8988T (cell line): ENCODE results near the gene EFCAB5.
"Not testable (repeated sequence)": the region's sequence is repeated elsewhere in the genome, so short reads cannot be mapped to it uniquely, and the experiment has no call there.

Experiments
- DNase-seq: peaks from one replicate; pipeline ENCODE4 v3.0.0; 2011

Gene EFCAB5

DNA sequence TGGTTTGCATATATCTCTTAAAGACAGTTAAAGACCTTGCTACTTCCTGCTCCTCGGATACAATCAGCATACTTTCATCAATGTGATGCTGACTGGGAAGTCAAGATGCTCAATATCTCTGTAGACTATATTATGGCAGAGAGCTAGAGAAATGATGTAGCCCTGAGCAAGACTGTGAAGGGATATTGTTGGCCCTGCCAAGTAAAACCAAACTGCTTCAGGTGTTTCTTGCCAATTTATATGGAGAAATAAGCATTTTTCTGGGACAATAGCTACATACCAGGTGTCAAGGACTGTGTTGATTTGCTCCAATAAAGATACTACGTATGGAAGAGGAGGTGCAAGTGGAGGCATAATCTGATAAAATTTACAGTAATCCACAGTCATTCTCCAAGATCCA is 4.7 kb upstream of the EFCAB5 start:
- no peak for DNase-seq

DNA sequence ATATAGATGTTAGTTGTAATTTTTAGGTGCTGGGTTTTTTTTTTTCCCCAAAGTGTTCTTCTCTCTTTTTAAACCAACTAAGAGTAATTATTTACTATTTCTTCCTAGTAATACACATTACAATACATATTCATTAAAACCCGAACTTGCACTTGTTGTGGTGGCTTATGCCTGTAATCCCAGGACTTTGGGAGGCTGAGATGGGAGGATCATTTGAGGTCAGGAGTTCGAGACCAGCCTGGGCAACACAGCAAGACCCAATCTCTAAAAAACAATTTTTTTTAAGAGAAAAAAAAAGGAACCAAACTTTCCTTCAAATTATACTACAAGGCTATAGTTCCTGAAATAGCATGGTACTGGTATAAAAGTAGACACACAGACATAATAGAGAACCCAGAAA is 3.8 kb downstream of the EFCAB5 start:
- no peak for DNase-seq

DNA sequence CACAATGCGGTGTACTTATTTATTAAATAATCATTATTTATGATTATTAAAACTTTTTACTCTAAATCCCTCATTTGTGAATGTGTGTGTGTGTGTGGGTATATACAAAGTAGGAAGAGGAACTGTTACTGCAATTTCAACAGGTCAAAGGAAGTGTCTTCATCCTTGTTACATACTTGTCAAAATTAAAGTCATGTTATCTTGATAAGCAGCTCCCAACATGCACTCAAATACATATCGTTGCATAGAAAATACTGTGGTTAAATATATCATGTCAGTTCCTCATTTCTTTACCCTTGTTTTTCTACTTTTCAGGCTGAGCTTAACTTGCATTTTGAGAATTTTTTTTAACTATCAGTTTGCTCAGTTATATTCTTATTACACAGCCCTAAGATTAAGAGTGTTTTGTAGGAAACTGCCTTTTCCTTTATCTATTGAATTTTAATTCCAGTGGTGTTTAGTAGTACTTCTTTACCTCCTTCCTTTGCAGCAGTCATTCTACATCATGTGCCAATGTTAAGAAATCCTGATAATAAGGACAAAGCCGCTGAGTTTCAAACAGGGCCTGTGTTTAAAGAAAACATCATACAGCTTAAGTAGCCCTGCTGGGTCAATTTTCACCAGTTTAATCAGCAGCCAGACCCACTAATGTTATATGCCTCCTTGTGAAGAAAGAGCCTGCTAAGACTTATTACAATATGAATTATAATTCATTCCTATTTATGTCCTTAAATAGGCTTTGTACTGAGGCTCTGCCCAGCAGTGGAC is 7.2 kb downstream of the EFCAB5 start:
- DNase-seq: no peak

GRCh38 chr17:29949696-29950095 is 8.3 kb downstream of the EFCAB5 start:
- no peak for DNase-seq

- no peak for DNase-seq
Observed at GRCh38 chr17:29954405-29954804, 13.0 kb downstream of the EFCAB5 start.

DNA sequence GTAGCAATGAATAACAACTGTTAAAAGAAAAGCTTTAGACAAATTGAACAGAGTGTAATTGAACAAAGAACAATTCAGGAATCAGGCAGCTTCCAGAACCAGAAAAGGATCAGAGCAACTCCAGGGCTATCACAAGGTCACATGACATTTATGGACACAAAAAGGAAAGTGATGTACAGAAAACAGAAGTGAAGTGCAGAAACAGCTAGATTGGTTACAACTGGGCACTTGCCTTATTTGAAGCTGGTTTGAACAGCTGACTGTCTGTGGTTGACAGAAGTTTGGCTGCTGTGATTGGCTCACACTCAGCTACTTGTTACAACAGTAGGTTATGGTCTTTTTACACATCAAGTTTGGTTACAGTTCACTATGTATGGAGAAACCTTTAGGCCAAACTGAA is 14.8 kb downstream of the EFCAB5 start:
- no peak for DNase-seq

DNA sequence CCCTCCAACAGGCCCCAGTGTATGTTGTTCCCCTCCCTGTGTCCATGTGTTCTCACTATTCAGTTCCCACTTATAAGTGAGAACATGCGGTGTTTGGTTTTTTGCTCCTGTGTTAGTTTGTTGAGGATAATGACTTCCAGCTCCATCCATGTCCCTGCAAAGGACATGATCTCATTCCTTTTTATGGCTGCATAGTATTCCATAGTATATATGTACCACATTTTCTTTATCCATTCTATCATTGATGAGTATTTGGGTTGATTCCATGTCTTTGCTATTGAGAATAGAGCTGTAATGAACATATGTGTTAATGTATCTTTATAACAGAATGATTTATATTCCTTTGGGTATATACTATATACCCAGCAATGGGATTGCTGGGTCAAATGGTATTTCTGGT is 16.1 kb downstream of the EFCAB5 start:
- DNase-seq: not testable (repeated sequence)

DNA sequence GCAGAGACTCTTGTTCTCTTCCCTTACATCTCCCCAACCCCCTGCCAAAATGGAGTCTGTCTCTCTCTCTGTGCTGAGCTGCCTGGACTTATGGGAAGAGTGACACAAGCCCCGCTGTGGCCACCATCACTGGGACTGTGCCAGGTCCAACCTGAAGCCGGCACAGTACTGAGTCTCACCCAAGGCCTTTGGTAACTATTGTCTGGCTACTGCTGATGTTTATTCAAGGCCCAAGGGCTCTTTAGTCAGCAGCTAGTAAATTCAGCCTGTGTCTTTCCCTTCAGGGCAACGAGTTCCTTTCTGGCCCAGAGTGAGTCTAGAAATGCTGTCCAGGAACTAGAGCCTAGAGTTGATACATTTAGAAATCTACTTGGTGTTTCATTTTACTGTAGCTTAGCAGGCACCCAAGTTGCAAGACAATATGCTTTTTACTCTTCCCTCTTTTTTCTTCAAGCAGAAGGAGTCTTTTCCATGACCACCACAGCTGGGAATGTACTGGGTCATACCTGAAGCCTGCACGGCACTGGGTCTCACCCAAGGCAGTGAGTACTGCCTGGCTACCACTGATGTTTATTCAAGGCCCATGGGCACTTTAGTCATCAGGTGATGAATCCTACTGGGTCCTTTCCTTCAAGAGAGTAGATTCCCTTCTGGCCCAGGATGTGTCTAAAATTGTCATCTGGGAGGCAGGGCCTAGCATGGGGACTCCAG is 17.7 kb downstream of the EFCAB5 start:
- DNase-seq: no peak

- no peak for DNase-seq
Observed at GRCh38 chr17:29959658-29960337, 18.4 kb downstream of the EFCAB5 start.

DNA sequence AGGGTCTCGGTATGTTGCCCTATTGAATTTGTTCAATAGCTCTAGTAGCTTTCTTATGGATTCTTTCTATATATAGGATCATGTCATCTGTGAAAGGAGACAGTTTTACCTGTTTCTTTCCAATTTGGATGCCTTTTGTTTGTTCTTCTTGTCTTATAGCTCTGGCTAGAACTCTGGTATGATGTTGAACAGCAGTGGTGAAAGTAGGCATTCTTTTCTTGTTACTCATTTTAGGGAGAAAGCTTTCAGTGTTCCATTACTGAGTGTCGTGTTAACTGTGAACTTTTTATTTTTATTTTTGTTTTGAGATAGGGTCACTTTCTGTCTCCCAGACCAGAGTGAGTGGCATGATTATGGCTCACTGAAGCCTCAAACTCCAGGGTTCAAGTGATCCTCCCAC is 21.2 kb downstream of the EFCAB5 start:
- no peak for DNase-seq

DNA sequence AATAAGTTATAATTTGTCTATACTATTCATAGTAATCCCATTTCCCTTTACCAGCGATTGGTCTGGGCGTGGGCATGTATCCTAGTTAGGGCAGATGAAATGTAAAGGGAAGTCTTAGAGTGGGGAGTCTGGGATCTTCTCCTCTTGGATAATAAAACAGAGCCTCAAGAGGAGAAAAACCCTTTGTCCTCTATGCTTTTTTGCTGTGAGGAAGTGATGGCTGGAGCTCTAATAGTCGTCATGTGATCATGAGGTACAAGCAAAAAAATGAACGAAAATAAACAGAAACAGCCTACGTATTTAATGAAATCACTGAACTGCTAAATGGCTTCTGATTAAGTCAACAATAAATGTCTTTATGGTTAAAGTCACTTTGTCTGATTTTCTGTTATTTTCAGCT is 26.8 kb downstream of the EFCAB5 start:
- DNase-seq: no peak

DNA sequence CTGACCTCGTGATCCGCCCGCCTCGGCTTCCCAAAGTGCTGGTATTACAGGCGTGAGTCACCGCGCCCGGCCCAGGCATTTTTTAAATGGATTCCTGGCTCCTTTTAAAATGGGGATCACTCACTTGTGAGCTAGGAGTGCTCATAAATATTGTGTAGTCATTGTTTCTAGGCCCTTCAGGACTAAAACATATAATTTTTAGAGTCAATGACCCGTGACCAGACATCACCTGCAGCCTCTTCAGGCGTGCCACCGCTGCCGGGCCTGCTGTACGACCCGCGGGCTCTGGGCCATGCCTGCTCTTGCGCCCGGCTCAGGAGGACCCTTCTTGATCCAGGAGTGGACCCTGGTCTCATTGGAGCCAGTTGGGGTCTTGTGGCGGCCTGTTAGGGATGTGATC is 30.8 kb downstream of the EFCAB5 start:
- DNase-seq: no peak

GRCh38 chr17:29973005-29973404 is 31.6 kb downstream of the EFCAB5 start:
- no peak for DNase-seq

DNA sequence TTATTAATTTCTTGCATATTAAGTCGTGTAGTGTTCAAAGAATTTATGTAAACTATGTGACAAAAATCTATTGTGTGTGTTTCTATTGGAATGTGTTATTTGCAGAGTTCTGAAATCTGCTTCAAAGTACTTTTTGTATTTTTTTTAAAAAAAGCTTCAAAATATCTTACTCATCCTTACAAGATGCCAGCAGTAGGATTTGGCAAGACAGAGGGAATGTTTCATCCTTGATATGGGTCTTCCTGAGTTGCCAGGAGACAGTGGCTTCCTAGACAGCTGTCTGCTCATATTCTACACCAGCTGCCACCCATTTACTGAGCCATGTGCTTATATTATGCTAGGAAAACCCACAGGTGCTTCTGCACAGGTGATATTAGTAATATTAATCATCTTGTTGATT is 36.4 kb downstream of the EFCAB5 start:
- DNase-seq: no peak

DNA sequence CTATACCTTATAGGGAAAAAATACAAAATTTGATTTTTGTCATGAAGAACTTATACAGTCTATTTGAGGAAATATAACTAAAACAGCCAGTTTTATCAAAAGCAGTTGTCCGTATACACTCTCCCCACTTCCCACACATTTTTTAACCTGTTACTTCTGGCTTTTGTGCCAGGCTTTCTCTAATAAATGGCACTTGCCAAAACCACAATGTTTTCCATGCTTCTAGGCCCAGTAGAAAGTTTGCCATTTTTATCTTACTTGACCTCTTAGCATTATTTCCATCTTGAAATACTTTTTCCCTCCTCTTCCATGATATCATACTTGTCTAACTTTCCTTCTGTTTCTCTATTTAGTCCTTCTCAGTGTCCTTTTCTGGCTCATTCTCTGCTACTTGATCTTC is 38.8 kb downstream of the EFCAB5 start:
- no peak for DNase-seq

GRCh38 chr17:29982991-29983653 is 41.7 kb downstream of the EFCAB5 start:
- DNase-seq: no peak

GRCh38 chr17:29996458-29996857 is 55.0 kb downstream of the EFCAB5 start:
- DNase-seq: no peak

DNA sequence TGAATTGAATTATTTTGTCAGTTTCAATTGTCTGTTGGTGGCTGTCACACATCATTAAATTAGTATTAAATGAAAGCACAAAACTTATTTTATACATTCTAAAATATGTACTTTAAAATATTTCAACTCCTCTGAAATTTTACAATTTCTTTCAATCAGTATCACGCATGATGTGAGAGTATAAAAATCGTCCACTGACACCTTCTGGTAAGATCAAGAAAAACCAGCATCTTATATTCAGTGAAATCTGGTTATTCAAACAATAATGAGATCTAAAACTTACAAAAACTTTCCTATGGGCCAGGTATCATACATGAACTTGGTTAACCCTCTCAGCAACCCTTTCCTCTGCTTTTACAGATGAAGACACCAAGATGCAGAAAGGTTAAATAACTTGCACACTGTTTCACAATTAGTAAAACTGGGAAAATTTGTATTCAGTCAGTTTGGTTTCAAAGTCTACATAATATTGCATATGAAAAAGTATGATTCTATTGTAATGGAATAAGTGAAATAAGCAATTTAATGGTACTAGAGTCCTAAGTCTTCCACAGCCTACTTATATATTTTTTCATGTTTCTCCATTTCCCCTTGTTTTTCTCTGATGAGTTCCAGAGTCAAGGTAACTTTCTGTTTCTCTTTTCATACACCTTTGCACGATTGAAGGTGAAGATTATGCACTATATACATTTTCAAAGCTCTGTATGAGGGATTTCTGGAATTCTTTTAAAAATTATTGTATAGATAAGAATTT is 58.7 kb downstream of the EFCAB5 start:
- no peak for DNase-seq

DNA sequence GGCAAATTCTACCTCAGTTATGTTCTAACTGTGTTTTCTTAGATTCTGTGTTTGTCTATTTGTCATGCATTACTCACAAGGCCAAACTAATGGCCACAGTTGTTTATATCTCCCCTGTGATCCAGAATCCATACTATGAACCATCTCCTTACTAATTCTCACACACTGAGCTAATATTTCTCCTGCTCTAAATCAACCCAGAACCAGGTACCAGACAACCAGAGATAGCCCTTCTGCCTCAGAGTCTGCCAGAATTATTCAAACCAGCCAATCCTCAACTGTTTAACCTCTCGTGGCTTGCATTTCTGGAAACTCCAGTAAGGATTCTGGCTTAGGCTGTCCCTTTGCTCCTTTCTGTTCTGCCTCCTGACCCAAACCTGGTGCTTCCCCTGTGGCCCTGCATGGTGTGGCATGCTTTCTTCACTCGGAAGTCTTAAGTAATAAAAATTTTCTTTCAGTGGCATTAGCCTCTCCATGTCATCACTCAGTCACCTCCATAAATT is 59.4 kb downstream of the EFCAB5 start:
- DNase-seq: no peak

- no peak for DNase-seq
Observed at GRCh38 chr17:30002088-30002487, 60.7 kb downstream of the EFCAB5 start.

DNA sequence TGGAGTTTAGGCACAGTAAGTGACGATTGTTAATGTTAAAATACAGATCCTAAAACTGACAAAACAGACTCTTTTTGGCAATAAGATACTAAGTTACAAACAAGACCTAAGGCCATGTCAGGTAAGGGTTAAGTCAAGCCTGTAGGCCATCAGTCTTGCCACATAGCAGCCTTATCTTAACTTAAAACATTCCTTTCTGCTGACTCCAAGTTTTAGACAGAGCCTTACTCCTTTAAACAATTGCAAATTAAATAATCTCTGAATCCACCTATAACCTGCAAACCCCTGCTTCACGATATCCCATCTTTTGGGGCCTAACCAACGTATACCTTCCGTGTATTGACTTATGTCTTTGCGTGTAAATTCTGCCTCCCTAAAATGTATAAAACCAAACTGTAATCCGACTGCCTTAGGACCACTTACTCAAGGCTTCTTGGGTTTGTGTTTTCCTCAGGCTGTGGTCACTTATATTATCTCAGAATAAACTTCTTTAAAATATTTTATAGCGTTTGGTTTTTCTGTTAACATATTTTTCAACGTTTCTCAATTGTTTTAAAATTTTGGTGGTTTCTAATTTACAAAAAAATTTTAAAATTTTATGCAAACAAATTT is 64.4 kb downstream of the EFCAB5 start:
- DNase-seq: no peak

- DNase-seq: not testable (repeated sequence)
Observed at GRCh38 chr17:30011934-30012333, 70.5 kb downstream of the EFCAB5 start.
